Calu3 (cell line): ENCODE data around the gene PCGF1. TPM values are rescaled to one million over a fixed set of nuclear protein-coding genes. Genes with fewer than 3 reads are reported as not detected.

Experiments used
- BruUV-seq: library from RNA; stranded (reverse); fragments of 400-500 nt; replicated peaks from 2 replicates; lab custom pipeline; 2021; lab: Mats Ljungman, UMichigan
- CTCF ChIA-PET: fragments of 300-600 bp; sonication (Branson Sonifier 250); formaldehyde crosslinking; loops from one replicate; lab custom pipeline; 2022; ENCODE audit warnings: antibody characterized with exemption; lab: Charles Lee
- DNase-seq: peaks from one replicate; pipeline ENCODE4 v3.0.0; 2022
- H3K27ac Mint-ChIP-seq: one replicate; pipeline ENCODE4 v1.8.0; 2022; ENCODE audit warnings: mixed read lengths; ENCODE audit not compliant: unreplicated experiment
- H3K27me3 Mint-ChIP-seq: one replicate; pipeline ENCODE4 v1.8.0; 2022; ENCODE audit warnings: mixed read lengths; ENCODE audit not compliant: unreplicated experiment
- H3K36me3 Mint-ChIP-seq: one replicate; pipeline ENCODE4 v1.8.0; 2022; ENCODE audit warnings: mild to moderate bottlenecking, moderate library complexity, mixed read lengths; ENCODE audit not compliant: insufficient read depth, unreplicated experiment
- H3K4me1 Mint-ChIP-seq: one replicate; pipeline ENCODE4 v1.8.0; 2022; ENCODE audit warnings: mild to moderate bottlenecking, low read depth, mixed read lengths; ENCODE audit not compliant: unreplicated experiment
- H3K4me3 Mint-ChIP-seq: one replicate; pipeline ENCODE4 v1.8.0; 2022; ENCODE audit warnings: mild to moderate bottlenecking, low read depth, moderate library complexity, mixed read lengths; ENCODE audit not compliant: unreplicated experiment
- H3K9me3 Mint-ChIP-seq: one replicate; pipeline ENCODE4 v1.8.0; 2022; ENCODE audit warnings: low read depth, mixed read lengths; ENCODE audit not compliant: unreplicated experiment
- intact Hi-C: fragments of 100-400 bp; cut with micrococcal nuclease; formaldehyde crosslinking; loops from one replicate; pipeline ENCODE4 v1.10.0; 2022; ENCODE audit not compliant: unreplicated experiment
- total RNA-seq: library from RNA; stranded (reverse); gene quantifications from 2 replicates; pipeline ENCODE4 v1.2.3, GENCODE V29; 2022
- TF ChIP-seq, protein P1 (sequence below): fragments of 200-600 bp; IDR thresholded peaks from one replicate; pipeline ENCODE4 v1.8.0; 2022; ENCODE audit warnings: antibody characterized with exemption; ENCODE audit not compliant: unreplicated experiment

PCGF1 gene
- total RNA-seq, 1 experiment from 2014 or later = 25.9 TPM

GRCh38 chr2:74507926-74508520, 528 bp upstream of the PCGF1 start:
- intact Hi-C loops = loop anchor here (2.0 kb wide), 1 partner anchor 21 kb away; the partner anchor contains the start of genes AUP1 and HTRA2
- peaks cover 45% of the 10 kb centered on the region for H3K27me3 Mint-ChIP-seq
- H3K9me3 Mint-ChIP-seq = no peaks in the 10 kb centered on the region
- H3K4me1 Mint-ChIP-seq = peaks cover 26% of the 10 kb centered on the region
- H3K4me3 Mint-ChIP-seq = peak overlapping the region; percentile 97
- CTCF ChIA-PET = interaction anchor here (0.7 to 1.7 kb wide), 2 partner anchors 25 to 28 kb away, joined by 5 to 6 read pairs; partner anchors contain the start of genes CCDC142 and TTC31
- H3K27ac Mint-ChIP-seq = peak overlapping the region; percentile 100
- peak; percentile 41 for DNase-seq
- no TSS peak for BruUV-seq
- TF ChIP-seq, protein P1, sequence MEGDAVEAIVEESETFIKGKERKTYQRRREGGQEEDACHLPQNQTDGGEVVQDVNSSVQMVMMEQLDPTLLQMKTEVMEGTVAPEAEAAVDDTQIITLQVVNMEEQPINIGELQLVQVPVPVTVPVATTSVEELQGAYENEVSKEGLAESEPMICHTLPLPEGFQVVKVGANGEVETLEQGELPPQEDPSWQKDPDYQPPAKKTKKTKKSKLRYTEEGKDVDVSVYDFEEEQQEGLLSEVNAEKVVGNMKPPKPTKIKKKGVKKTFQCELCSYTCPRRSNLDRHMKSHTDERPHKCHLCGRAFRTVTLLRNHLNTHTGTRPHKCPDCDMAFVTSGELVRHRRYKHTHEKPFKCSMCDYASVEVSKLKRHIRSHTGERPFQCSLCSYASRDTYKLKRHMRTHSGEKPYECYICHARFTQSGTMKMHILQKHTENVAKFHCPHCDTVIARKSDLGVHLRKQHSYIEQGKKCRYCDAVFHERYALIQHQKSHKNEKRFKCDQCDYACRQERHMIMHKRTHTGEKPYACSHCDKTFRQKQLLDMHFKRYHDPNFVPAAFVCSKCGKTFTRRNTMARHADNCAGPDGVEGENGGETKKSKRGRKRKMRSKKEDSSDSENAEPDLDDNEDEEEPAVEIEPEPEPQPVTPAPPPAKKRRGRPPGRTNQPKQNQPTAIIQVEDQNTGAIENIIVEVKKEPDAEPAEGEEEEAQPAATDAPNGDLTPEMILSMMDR = no peak
- peaks cover 43% of the 10 kb centered on the region for H3K36me3 Mint-ChIP-seq

DNA sequence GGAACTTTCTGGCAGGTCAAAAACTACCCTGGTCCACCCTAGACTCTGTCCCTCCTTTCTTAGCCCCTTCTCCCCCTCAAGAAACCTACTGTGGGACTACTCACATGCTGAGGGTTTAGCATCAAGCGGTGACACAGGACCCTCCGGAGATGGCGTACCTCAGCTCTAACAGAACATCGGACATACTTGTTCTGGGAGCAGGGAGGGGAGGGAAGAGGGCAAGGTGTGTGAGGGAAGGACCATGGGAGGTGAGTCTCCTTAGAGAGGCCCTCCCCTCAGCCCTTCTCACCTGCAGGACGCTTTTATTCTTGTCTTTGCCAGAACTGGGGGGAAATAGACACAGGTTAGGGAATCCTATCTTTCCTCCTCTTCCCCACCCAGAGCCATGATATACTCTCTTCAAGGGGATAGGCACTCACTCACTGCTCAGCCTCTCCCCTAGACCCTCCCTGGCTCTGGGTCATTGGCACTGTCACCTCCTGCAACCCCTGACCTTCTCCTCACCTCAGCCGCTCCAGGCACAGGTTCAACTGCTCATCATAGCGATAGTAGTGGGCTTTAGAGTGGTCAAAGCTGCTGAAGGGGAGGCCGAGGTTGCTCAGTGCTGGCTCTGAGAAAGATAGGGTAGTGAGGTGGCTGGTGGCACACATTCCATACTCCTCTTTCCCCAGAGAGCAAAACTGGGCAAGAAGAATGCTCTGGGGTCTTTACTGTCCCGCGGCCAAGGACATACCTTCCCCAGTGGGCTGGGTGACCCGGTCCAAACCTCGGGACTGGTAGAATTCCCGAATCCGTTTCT, 1.8 kb downstream of the PCGF1 start:
- no peak overlapping the region for H3K27ac Mint-ChIP-seq

GRCh38 chr2:74504591-74504990, 2.9 kb downstream of the PCGF1 start:
- intact Hi-C loops = no loop called here
- BruUV-seq = TSS peak; percentile 42
- Mint-ChIP-seq H3K27me3 (peaks cover 11% of the 10 kb centered on the region), H3K36me3 (peaks cover 60% of the 10 kb centered on the region), H3K27ac (peak overlapping the region; percentile 27), H3K9me3 (no peaks in the 10 kb centered on the region), H3K4me1 (peaks cover 41% of the 10 kb centered on the region), H3K4me3 (peak overlapping the region; percentile 84)
- CTCF ChIA-PET = no interaction called here
- DNase-seq = no peak
- TF ChIP-seq, protein P1 = no peak

More for the DNA sequence above, 1.8 kb downstream of the PCGF1 start:
- H3K9me3 Mint-ChIP-seq = no peaks in the 10 kb centered on the region
- peaks cover 60% of the 10 kb centered on the region for H3K36me3 Mint-ChIP-seq
- no TSS peak for BruUV-seq
- CTCF ChIA-PET = interaction anchor here (0.7 to 1.2 kb wide), 2 partner anchors 20 to 27 kb away, joined by 3 read pairs; partner anchors contain the start of gene DQX1
- peaks cover 41% of the 10 kb centered on the region for H3K4me1 Mint-ChIP-seq
- intact Hi-C loops = loop anchor here (2.0 kb wide), 1 partner anchor 23 kb away; the partner anchor contains the start of genes AUP1 and HTRA2
- peaks cover 21% of the 10 kb centered on the region for H3K27me3 Mint-ChIP-seq
- peak overlapping the region; percentile 84 for H3K4me3 Mint-ChIP-seq
- TF ChIP-seq, protein P1 = no peak
- DNase-seq = no peak

- Mint-ChIP-seq H3K4me3 (peak overlapping the region; percentile 84), H3K9me3 (no peaks in the 10 kb centered on the region), H3K4me1 (peaks cover 42% of the 10 kb centered on the region), H3K36me3 (peaks cover 64% of the 10 kb centered on the region), H3K27ac (peak overlapping the region; percentile 27), H3K27me3 (peaks cover 6% of the 10 kb centered on the region)
- no peak for DNase-seq
- BruUV-seq = no TSS peak
- intact Hi-C loops = no loop called here
- TF ChIP-seq, protein P1 = no peak
- CTCF ChIA-PET = no interaction called here
Measured at GRCh38 chr2:74503506-74504475, 3.7 kb downstream of the PCGF1 start.
